H1 (cell line): Measurements from ENCODE around the gene LRRC37A3. TPM values are rescaled to one million over a fixed set of nuclear protein-coding genes. Genes with fewer than 3 reads are reported as not detected.
"Not testable (repeated sequence)": the region's sequence is repeated elsewhere in the genome, so short reads cannot be mapped to it uniquely, and the experiment has no call there.

Source experiments
- CTCF ChIA-PET: fragments of 300-600 bp; sonication (Branson Sonifier 250); formaldehyde crosslinking; loops from one replicate; lab custom pipeline; 2021; ENCODE audit not compliant: partially characterized antibody; lab: Charles Lee
- POLR2A ChIA-PET: fragments of 300-600 bp; sonication (Branson Sonifier 250); formaldehyde crosslinking; loops from one replicate; lab custom pipeline; 2021; ENCODE audit warnings: inconsistent platforms; ENCODE audit not compliant: partially characterized antibody; lab: Charles Lee
- DNase-seq, 2 experiments: peaks; one replicate each; pipeline versions ENCODE4 v3.0.0 to v3.0.0-alpha.2; 2010 to 2022; ENCODE audit warnings: low spot score in 2 of 2, low read depth in 1 of 2, mixed read lengths in 1 of 2
- FAIRE-seq: peaks from 2 replicates; lab custom pipeline; 2011; peaks lifted over from hg19 to GRCh38; lab: Jason Lieb, UNC
- H2AFZ ChIP-seq: 2 replicates; pipeline ENCODE4 v1.8.1; 2012; ENCODE audit warnings: low read length, inconsistent platforms
- H2AK5ac ChIP-seq: 2 replicates; pipeline ENCODE4 v1.6.1; 2013; ENCODE audit warnings: low read depth, low read length
- H2BK120ac ChIP-seq: replicated peaks from 2 replicates; pipeline ENCODE3; 2013; ENCODE audit warnings: low read depth, low read length, inconsistent platforms
- H2BK12ac ChIP-seq: 2 replicates; pipeline ENCODE4 v1.6.1; 2013; ENCODE audit warnings: low read depth, low read length
- H2BK15ac ChIP-seq: 2 replicates; pipeline ENCODE4 v1.6.1; 2013; ENCODE audit warnings: low read length
- H2BK20ac ChIP-seq: 2 replicates; pipeline ENCODE4 v1.6.1; 2013; ENCODE audit warnings: low read length
- H2BK5ac ChIP-seq: 2 replicates; pipeline ENCODE4 v1.6.1; 2013; ENCODE audit warnings: low read depth, low read length
- H3K14ac ChIP-seq: 2 replicates; pipeline ENCODE4 v1.6.1; 2013; ENCODE audit warnings: inconsistent platforms; ENCODE audit not compliant: insufficient read length
- H3K18ac ChIP-seq: 2 replicates; pipeline ENCODE4 v1.6.1; 2013; ENCODE audit warnings: low read length; ENCODE audit errors: extremely low read depth
- H3K23ac ChIP-seq: 2 replicates; pipeline ENCODE4 v1.6.1; 2013; ENCODE audit warnings: inconsistent platforms; ENCODE audit not compliant: insufficient read length
- H3K23me2 ChIP-seq: 2 replicates; pipeline ENCODE4 v1.6.1; 2013; ENCODE audit warnings: low read depth, low read length
- H3K27ac ChIP-seq: 2 replicates; pipeline ENCODE4 v1.6.1; 2011; ENCODE audit warnings: low read depth, low read length, inconsistent platforms
- H3K27me3 ChIP-seq, 4 experiments: replicated peaks in 1 of 4; 1 replicate in 1 of 4; 2 replicates in 3 of 4; pipeline versions ENCODE4 v1.6.1 to v1.8.1; 2011 to 2013; ENCODE audit warnings: low read length in 3 of 4, mild to moderate bottlenecking in 3 of 4, inconsistent platforms in 2 of 4, mixed read lengths in 2 of 4, moderate library complexity in 1 of 4; ENCODE audit not compliant: control insufficient read depth in 3 of 4, insufficient read depth in 3 of 4; ENCODE audit errors: extremely low read depth in 1 of 4
- H3K36me3 ChIP-seq, 4 experiments: 2 replicates each; pipeline versions ENCODE4 v1.6.1 to v1.8.1; 2011 to 2013; ENCODE audit warnings: mild to moderate bottlenecking in 4 of 4, low read length in 3 of 4, moderate library complexity in 2 of 4, control low read depth in 1 of 4, inconsistent platforms in 1 of 4; ENCODE audit not compliant: insufficient read depth in 4 of 4, control insufficient read depth in 2 of 4
- H3K4ac ChIP-seq: replicated peaks from 2 replicates; pipeline ENCODE3; 2013; ENCODE audit warnings: low read length, low read depth, mixed read lengths, inconsistent platforms; ENCODE audit not compliant: insufficient read length
- H3K4me1 ChIP-seq, 4 experiments: replicated peaks in 1 of 4; 1 replicate in 1 of 4; 2 replicates in 3 of 4; pipeline versions ENCODE4 v1.6.1 to v1.8.1; 2011 to 2013; ENCODE audit warnings: low read length in 3 of 4, inconsistent platforms in 2 of 4, mixed read lengths in 1 of 4; ENCODE audit not compliant: insufficient read depth in 4 of 4, control insufficient read depth in 3 of 4
- H3K4me2 ChIP-seq, 2 experiments: 2 replicates each; pipeline versions ENCODE4 v1.6.1 to v1.8.1; 2011 to 2013; ENCODE audit warnings: low read depth in 2 of 2, low read length in 2 of 2, control low read depth in 1 of 2, inconsistent platforms in 1 of 2, mild to moderate bottlenecking in 1 of 2; ENCODE audit not compliant: insufficient read depth in 1 of 2
- H3K4me3 ChIP-seq, 4 experiments: fragments of 200-600, 300-600 bp in 1 of 4; sonication (generic), shearing (Covaris generic), sonication (Bioruptor Twin) in 1 of 4; 2 replicates each; pipeline versions ENCODE4 v1.5.1 to v1.8.1; 2011 to 2016; ENCODE audit warnings: low read length in 4 of 4, low read depth in 3 of 4, control low read depth in 2 of 4, inconsistent platforms in 2 of 4, mild to moderate bottlenecking in 2 of 4, mixed read lengths in 1 of 4, moderate library complexity in 1 of 4; ENCODE audit not compliant: insufficient read depth in 2 of 4; ENCODE audit errors: extremely low read depth in 1 of 4
- H3K56ac ChIP-seq: replicated peaks from 2 replicates; pipeline ENCODE3; 2013; ENCODE audit warnings: low read depth, mild to moderate bottlenecking, mixed read lengths, low read length, inconsistent platforms; ENCODE audit not compliant: insufficient read length
- H3K79me1 ChIP-seq: 2 replicates; pipeline ENCODE4 v1.6.1; 2013; ENCODE audit warnings: low read depth, low read length, control low read depth
- H3K79me2 ChIP-seq, 2 experiments: 2 replicates each; pipeline versions ENCODE4 v1.6.1 to v1.8.1; 2012 to 2013; ENCODE audit warnings: low read length in 2 of 2, mild to moderate bottlenecking in 2 of 2, inconsistent platforms in 1 of 2; ENCODE audit not compliant: insufficient read depth in 2 of 2, control insufficient read depth in 1 of 2
- H3K9ac ChIP-seq, 4 experiments: replicated peaks in 1 of 4; 1 replicate in 1 of 4; 2 replicates in 3 of 4; pipeline versions ENCODE4 v1.6.1 to v1.8.1; 2011 to 2013; ENCODE audit warnings: low read depth in 3 of 4, low read length in 3 of 4, control low read depth in 2 of 4, mild to moderate bottlenecking in 2 of 4, moderate library complexity in 2 of 4, inconsistent platforms in 1 of 4; ENCODE audit errors: extremely low read depth in 1 of 4
- H3K9me3 ChIP-seq, 2 experiments: 2 replicates each; pipeline versions ENCODE4 v1.6.1 to v1.8.1; 2012 to 2013; ENCODE audit warnings: mild to moderate bottlenecking in 2 of 2, moderate library complexity in 2 of 2, control low read depth in 1 of 2, inconsistent platforms in 1 of 2, low read depth in 1 of 2, low read length in 1 of 2, mixed read lengths in 1 of 2; ENCODE audit not compliant: insufficient read depth in 2 of 2
- H4K20me1 ChIP-seq, 2 experiments: replicated peaks in 1 of 2; 2 replicates each; pipeline versions ENCODE3 to v1.8.1; 2011 to 2013; ENCODE audit warnings: inconsistent platforms in 2 of 2, low read length in 2 of 2, mild to moderate bottlenecking in 1 of 2; ENCODE audit not compliant: insufficient read depth in 2 of 2, control insufficient read depth in 1 of 2
- H4K5ac ChIP-seq: 2 replicates; pipeline ENCODE4 v1.6.1; 2013; ENCODE audit warnings: low read length, low read depth, mixed read lengths, inconsistent platforms; ENCODE audit not compliant: insufficient read length
- H4K8ac ChIP-seq: 2 replicates; pipeline ENCODE4 v1.8.0; 2013; ENCODE audit warnings: mild to moderate bottlenecking, moderate library complexity, low read length, inconsistent platforms; ENCODE audit not compliant: insufficient read depth; ENCODE audit errors: extremely low read depth
- H4K91ac ChIP-seq: replicated peaks from 2 replicates; pipeline ENCODE3; 2013; ENCODE audit warnings: low read length, mixed read lengths, inconsistent platforms; ENCODE audit not compliant: insufficient read length
- WGBS, 2 experiments: shearing (Covaris generic) in 1 of 2; methylation state at CpG; one replicate each; pipeline versions ENCODE4 v1.1.6 to v1.1.7; 2013 to 2015; ENCODE audit warnings: low lambda C conversion rate in 2 of 2, mixed read lengths in 2 of 2, inconsistent platforms in 1 of 2, low coverage in 1 of 2, missing lambda C conversion rate in 1 of 2; ENCODE audit not compliant: insufficient replicate concordance in 2 of 2, insufficient coverage in 1 of 2, insufficient read length in 1 of 2; ENCODE audit errors: extremely low coverage in 1 of 2, missing lambda C conversion rate in 1 of 2; 5-methylcytosine and 5-hydroxymethylcytosine counted together
- polyA plus RNA-seq, 7 experiments: library from polyadenylated mRNA; depleted of rRNA in 3 of 7; stranded (reverse) in 5 of 7; unstranded in 2 of 7; fragments of >200 nt in 5 of 7; fragments of 200-250 nt in 2 of 7; gene quantifications; 1 replicate in 5 of 7; 2 replicates in 1 of 7; 4 replicates in 1 of 7; pipeline versions ENCODE4 v1.2.1 to v1.2.3, GENCODE V29; 2011 to 2013; ENCODE audit warnings: missing spikeins in 2 of 7, mixed read lengths in 2 of 7
- total RNA-seq: library from RNA; stranded (reverse); fragmentation: NEBNext Ultra II Directional; extraction: Animal tissue kit (Norgen Biotek cat#: 25700); gene quantifications from 2 replicates; pipeline ENCODE4 v1.2.1, GENCODE V29; 2021

Gene LRRC37A3
- total and polyA plus RNA-seq, 2 of the 8 experiments (the other 6 are each of a cell fraction or from before 2014, with no cell fraction given), result 2.7 to 9.4 TPM

- H3K27me3 ChIP-seq, H2BK20ac ChIP-seq, H3K9me3 ChIP-seq, H3K23me2 ChIP-seq, H3K4me3 ChIP-seq, H4K91ac ChIP-seq, H3K14ac ChIP-seq, H2BK12ac ChIP-seq, H3K4me1 ChIP-seq, H3K79me2 ChIP-seq, H3K27ac ChIP-seq, H2BK5ac ChIP-seq, FAIRE-seq, H3K18ac ChIP-seq, CTCF ChIA-PET, H2AFZ ChIP-seq, H2BK120ac ChIP-seq, H3K56ac ChIP-seq, H3K4me2 ChIP-seq, H4K5ac ChIP-seq, H3K23ac ChIP-seq, H2AK5ac ChIP-seq, H3K9ac ChIP-seq, POLR2A ChIA-PET, H2BK15ac ChIP-seq, H3K4ac ChIP-seq, H3K36me3 ChIP-seq, H4K8ac ChIP-seq, H3K79me1 ChIP-seq, H4K20me1 ChIP-seq: not testable (repeated sequence)
- DNase-seq, result peak in 1 of 2 experiments; percentile 38
- 83% methylated on average over 7 of the region's 7 CpGs; no CpG with 5 or more reads in 1 of the 2 experiments for WGBS, 2 experiments
Measured at GRCh38 chr17:64930374-64930773, 11.1 kb upstream of the LRRC37A3 start.
